PC-9 (cell line): Measurements from ENCODE around the gene STAP2.

ENCODE experiments used
- CTCF ChIP-seq: fragments of 200-600 bp; sonication (generic); conservative IDR thresholded peaks from 2 replicates; pipeline ENCODE4 v1.6.1; 2017; ENCODE audit warnings: mixed run types, antibody characterized with exemption, mild to moderate bottlenecking, moderate library complexity
- EZH2 ChIP-seq: fragments of 200-600 bp; sonication (generic); IDR thresholded peaks from 2 replicates; pipeline ENCODE4 v1.8.0; 2017; ENCODE audit warnings: antibody characterized with exemption, low read depth

GRCh38 chr19:4305257-4305612 is 33.4 kb downstream of the STAP2 start:
- TF ChIP-seq CTCF, result no peak
- no peak for TF ChIP-seq EZH2
